Measurements from ENCODE around the gene TMEM238L. TPM values are rescaled to one million over a fixed set of nuclear protein-coding genes. Genes with fewer than 3 reads are reported as not detected.

The TMEM238L gene
- total and polyA plus RNA-seq, 2 of the 13 experiments (the other 11 are each of a cell fraction or from before 2014, with no cell fraction given) = not detected

- TF ChIP-seq, protein P1, sequence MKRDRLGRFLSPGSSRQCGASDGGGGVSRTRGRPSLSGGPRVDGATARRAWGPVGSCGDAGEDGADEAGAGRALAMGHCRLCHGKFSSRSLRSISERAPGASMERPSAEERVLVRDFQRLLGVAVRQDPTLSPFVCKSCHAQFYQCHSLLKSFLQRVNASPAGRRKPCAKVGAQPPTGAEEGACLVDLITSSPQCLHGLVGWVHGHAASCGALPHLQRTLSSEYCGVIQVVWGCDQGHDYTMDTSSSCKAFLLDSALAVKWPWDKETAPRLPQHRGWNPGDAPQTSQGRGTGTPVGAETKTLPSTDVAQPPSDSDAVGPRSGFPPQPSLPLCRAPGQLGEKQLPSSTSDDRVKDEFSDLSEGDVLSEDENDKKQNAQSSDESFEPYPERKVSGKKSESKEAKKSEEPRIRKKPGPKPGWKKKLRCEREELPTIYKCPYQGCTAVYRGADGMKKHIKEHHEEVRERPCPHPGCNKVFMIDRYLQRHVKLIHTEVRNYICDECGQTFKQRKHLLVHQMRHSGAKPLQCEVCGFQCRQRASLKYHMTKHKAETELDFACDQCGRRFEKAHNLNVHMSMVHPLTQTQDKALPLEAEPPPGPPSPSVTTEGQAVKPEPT (CRISPR knock-in tag; IDR thresholded peaks at IDR 0.05; ENCODE audit: low read depth) = no peak
- TF ChIP-seq HDAC6 (IDR thresholded peaks at IDR 0.05; ENCODE audit: low read depth, low read length) = no peak
- no peak for TF ChIP-seq PAWR (CRISPR knock-in tag; IDR thresholded peaks at IDR 0.05; ENCODE audit: borderline replicate concordance)
- no peak for TF ChIP-seq ZNF432 (CRISPR knock-in tag; IDR thresholded peaks at IDR 0.05; ENCODE audit: borderline replicate concordance)
- TF ChIP-seq MLX (CRISPR knock-in tag; IDR thresholded peaks at IDR 0.05) = no peak
- TF ChIP-seq ZNF589 (CRISPR knock-in tag; conservative IDR thresholded peaks at IDR 0.05) = no peak
- TF ChIP-seq HES4 (CRISPR knock-in tag; IDR thresholded peaks at IDR 0.05; ENCODE audit: borderline replicate concordance) = no peak
- TF ChIP-seq ZNF737 (CRISPR knock-in tag; IDR thresholded peaks at IDR 0.05; ENCODE audit: borderline replicate concordance) = no peak
- no peak for TF ChIP-seq ARNT (IDR thresholded peaks at IDR 0.05)
- no peak for TF ChIP-seq ZBTB20 (CRISPR knock-in tag; IDR thresholded peaks at IDR 0.05; ENCODE audit: borderline replicate concordance, low read depth)
- TF ChIP-seq ZBTB7A (CRISPR knock-in tag; IDR thresholded peaks at IDR 0.05) = no peak
- TF ChIP-seq ZBTB2 (CRISPR knock-in tag; IDR thresholded peaks at IDR 0.05; ENCODE audit: low read depth) = no peak
Measured at GRCh38 chr17:10750210-10750609, 53.7 kb downstream of the TMEM238L start (continued).
